Measurements from ENCODE around the gene DDC.
"Not testable (repeated sequence)": the region's sequence is repeated elsewhere in the genome, so short reads cannot be mapped to it uniquely, and the experiment has no call there.

The DDC gene

DNA sequence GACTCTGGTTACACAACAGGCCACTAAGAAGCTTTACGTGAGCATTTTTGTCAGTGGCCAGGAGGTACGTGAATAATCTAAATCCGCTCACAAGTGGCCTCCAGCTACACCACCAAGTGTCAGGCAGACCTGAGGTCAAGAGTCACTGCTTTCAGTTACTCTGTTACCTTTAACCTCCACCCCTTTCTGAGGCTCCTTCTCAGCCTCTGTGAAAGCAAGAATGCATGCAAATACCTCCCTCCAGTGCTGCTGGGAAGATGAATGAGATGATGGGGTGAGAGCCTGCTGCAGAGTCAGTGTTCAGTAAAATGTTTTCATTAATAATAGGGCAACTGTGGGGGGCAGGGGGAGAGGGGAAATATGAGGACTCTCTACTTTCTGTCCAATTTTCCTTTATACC is 11.2 kb downstream of the DDC start:
- H3K4me3 ChIP-seq (ENCODE audit: low read depth, low read length), result no peak overlapping the region
- TF ChIP-seq, protein P1, sequence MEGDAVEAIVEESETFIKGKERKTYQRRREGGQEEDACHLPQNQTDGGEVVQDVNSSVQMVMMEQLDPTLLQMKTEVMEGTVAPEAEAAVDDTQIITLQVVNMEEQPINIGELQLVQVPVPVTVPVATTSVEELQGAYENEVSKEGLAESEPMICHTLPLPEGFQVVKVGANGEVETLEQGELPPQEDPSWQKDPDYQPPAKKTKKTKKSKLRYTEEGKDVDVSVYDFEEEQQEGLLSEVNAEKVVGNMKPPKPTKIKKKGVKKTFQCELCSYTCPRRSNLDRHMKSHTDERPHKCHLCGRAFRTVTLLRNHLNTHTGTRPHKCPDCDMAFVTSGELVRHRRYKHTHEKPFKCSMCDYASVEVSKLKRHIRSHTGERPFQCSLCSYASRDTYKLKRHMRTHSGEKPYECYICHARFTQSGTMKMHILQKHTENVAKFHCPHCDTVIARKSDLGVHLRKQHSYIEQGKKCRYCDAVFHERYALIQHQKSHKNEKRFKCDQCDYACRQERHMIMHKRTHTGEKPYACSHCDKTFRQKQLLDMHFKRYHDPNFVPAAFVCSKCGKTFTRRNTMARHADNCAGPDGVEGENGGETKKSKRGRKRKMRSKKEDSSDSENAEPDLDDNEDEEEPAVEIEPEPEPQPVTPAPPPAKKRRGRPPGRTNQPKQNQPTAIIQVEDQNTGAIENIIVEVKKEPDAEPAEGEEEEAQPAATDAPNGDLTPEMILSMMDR (IDR thresholded peaks at IDR 0.05; ENCODE audit: borderline replicate concordance, insufficient read depth, low read depth, low read length), result no peak

DNA sequence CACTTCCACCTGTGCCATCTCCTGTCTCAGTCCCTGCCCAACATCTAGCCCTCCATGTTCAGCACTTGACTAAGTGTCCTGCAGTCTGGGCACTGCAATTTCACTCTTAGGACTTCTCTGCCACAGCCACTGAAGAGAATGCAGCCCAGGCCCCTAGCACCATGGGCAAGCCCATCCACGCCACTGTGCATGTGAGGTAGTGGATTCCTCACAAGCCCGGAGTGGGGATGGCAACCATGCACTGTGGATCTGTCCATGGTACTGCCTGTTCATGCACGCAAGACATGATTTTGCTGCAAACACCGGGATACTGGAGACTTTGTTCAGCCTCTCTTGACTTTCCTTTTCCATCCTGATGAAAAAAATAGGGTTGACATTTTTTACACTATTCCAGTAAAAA is 12.3 kb downstream of the DDC start:
- TF ChIP-seq, protein P1 (IDR thresholded peaks at IDR 0.05; ENCODE audit: borderline replicate concordance, insufficient read depth, low read depth, low read length), result no peak

DNA sequence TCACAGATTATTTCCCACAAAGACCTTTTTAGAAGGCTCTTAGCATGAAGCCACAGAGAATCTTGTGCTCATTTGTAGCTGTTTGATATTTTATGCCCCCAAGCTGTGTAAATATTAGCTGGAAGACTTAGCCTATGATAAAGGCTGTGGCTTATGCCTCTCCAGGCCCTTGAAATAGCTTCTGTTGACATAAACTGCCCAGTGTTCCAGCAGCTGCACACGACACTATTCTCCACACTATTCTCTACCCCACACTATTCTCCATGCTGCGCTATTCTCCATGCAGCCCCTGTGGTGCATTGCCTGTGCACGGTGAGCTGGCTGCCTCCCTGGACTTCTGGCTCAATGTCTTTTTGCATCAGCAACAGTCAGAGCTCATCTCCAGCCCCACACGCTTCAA is 13.1 kb downstream of the DDC start:
- TF ChIP-seq, protein P1 (IDR thresholded peaks at IDR 0.05; ENCODE audit: borderline replicate concordance, insufficient read depth, low read depth, low read length), result no peak
- H3K4me3 ChIP-seq (ENCODE audit: low read depth, low read length), result no peak overlapping the region

More for the DNA sequence above, 12.3 kb downstream of the DDC start:
- no peak overlapping the region for H3K4me3 ChIP-seq (ENCODE audit: low read depth, low read length)

DNA sequence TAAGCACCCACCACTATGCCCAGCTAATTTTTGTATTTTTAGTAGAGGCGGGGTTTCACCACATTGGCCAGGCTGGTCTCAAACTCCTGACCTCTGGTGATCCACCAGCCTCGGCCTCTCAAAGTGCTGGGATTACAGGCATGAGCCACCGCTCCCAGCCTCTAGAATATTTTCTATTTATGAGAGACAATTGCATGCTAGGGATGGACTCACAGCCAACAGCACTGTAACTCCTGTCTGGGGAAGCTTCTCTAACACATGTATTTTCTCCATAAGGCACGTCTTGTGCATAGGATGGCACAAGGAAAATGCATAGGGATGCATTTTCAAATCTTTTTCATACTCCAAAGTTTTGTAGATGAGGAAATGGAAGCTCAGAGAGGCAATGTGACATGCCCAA is 19.6 kb downstream of the DDC start:
- H3K4me3 ChIP-seq (ENCODE audit: low read depth, low read length), result not testable (repeated sequence)

DNA sequence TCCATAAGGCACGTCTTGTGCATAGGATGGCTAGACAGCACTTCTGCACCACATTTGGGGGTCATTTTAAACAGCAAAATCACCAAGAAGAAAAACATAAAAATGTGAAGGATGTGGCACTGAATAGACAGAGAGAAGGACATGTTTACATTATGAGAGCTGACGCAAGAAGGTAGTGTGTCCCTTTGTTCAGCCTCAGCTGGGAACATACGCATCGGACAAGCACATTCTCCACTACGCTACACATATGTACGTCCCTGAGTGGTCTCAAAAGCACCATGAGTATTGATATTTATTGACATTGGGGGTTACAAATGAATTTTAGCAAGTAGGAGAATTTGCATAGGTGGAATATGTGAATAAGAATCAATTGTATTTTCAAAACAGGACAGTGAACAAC is 20.2 kb downstream of the DDC start:
- TF ChIP-seq, protein P1 (IDR thresholded peaks at IDR 0.05; ENCODE audit: borderline replicate concordance, insufficient read depth, low read depth, low read length), result no peak
- H3K4me3 ChIP-seq (ENCODE audit: low read depth, low read length), result no peak overlapping the region

DNA sequence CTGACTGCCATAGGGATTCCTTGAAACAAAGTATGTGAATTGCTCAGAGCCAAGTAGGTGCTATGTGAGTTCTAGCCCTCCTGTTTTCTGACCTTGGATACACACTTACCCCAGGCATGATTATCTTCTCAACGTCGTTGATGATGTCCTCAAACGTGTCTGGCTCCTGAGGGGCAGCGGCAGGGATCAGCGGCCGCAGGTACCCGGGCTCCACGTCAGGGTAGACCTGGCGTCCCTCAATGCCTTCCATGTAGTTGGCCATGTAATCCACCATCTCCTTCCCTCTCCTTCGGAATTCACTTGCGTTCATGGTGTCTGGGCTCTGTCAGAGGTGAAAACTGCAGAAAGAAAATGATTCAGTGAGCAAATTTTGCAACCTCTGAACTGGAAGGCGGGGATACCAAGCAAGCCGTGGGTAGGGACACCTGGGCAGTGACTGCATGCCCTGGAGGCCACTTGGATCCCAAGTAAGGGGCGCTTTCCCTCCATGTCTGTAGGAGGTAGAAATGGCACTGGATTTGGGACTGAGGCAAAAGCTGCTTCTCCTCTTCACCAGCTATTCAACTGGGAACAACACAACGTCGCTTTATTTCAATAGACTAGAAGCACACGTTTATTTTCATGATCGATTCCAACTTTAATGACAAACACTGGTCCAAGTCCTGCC is 21.3 kb downstream of the DDC start:
- TF ChIP-seq, protein P1 (IDR thresholded peaks at IDR 0.05; ENCODE audit: borderline replicate concordance, insufficient read depth, low read depth, low read length), result no peak
- no peak overlapping the region for H3K4me3 ChIP-seq (ENCODE audit: low read depth, low read length)

DNA sequence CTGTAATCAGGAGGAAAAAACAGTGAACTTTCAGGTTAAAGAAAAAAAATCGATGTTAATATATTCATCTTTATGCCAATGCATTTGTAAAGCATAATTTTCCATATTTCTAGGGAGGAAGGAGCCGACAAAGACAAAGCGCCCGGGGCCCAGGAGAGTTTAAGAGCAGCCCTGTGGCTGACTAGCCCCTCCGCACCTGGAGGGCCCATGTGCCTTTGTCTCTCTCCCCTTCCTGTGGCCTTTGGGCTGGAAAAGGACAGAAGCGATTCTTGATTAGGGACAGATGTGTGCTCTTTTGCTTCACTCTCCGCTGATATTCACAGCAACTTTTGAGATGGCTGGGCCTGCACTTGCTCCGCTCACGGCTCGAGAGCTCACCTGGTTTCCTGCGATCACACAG is 23.1 kb downstream of the DDC start:
- no peak overlapping the region for H3K4me3 ChIP-seq (ENCODE audit: low read depth, low read length)
- TF ChIP-seq, protein P1 (IDR thresholded peaks at IDR 0.05; ENCODE audit: borderline replicate concordance, insufficient read depth, low read depth, low read length), result no peak
